SK-N-SH treated with all-trans-retinoic acid at 6 μM for 48 hours (cell line): Measurements from ENCODE around the gene NDUFA8.

Experiments used
- ATAC-seq: fragments of 200-7000 bp; cut with Tn5 transposase; 3 replicates; pipeline ENCODE4 v1.9.1; 2020; ENCODE audit warnings: mild to moderate bottlenecking, moderate library complexity
- ARNTL ChIP-seq: fragments of 450-650 bp; formaldehyde crosslinking; IDR thresholded peaks from 2 replicates; pipeline ENCODE4 v1.5.0; 2020; ENCODE audit warnings: low read depth, mild to moderate bottlenecking, moderate library complexity, borderline replicate concordance
- BACH2 ChIP-seq: fragments of 250-450 bp; sonication (Bioruptor Pico); IDR thresholded peaks from 2 replicates; pipeline ENCODE4 v1.9.0; 2021; ENCODE audit warnings: mild to moderate bottlenecking, borderline replicate concordance
- CSDC2 ChIP-seq: fragments of 250-450 bp; sonication (Bioruptor Pico); IDR thresholded peaks from 2 replicates; pipeline ENCODE4 v1.5.0; 2020; ENCODE audit warnings: mild to moderate bottlenecking, moderate library complexity
- GLIS3 ChIP-seq: fragments of 250-450 bp; sonication (Bioruptor Pico); IDR thresholded peaks from 2 replicates; pipeline ENCODE4 v1.5.0; 2020; ENCODE audit warnings: mild to moderate bottlenecking, moderate library complexity
- ISL1 ChIP-seq: fragments of 250-450 bp; sonication (Bioruptor Pico); IDR thresholded peaks from 2 replicates; pipeline ENCODE4 v2.1.2; 2022; ENCODE audit warnings: mild to moderate bottlenecking, moderate library complexity
- OSR1 ChIP-seq: fragments of 250-450 bp; sonication (Bioruptor Pico); IDR thresholded peaks from 2 replicates; pipeline ENCODE4 v1.8.0; 2022; ENCODE audit warnings: moderate library complexity, mild to moderate bottlenecking, inconsistent platforms
- RARB ChIP-seq: fragments of 250-450 bp; sonication (Bioruptor Pico); IDR thresholded peaks from 2 replicates; pipeline ENCODE4 v1.8.0; 2021; ENCODE audit warnings: mild to moderate bottlenecking, moderate library complexity
- TOX ChIP-seq: fragments of 250-450 bp; sonication (Bioruptor Pico); IDR thresholded peaks from 2 replicates; pipeline ENCODE4 v1.8.0; 2021; ENCODE audit warnings: mild to moderate bottlenecking, moderate library complexity, borderline replicate concordance
- ZC3H10 ChIP-seq: fragments of 250-450 bp; sonication (Bioruptor Pico); IDR thresholded peaks from 2 replicates; pipeline ENCODE4 v1.5.1; 2021; ENCODE audit warnings: mild to moderate bottlenecking, moderate library complexity
- ZFP3 ChIP-seq: fragments of 250-450 bp; sonication (Bioruptor Pico); IDR thresholded peaks from 2 replicates; pipeline ENCODE4 v1.5.0; 2020; ENCODE audit warnings: mild to moderate bottlenecking, moderate library complexity
- ZFP30 ChIP-seq: fragments of 450-650 bp; formaldehyde crosslinking; IDR thresholded peaks from 2 replicates; pipeline ENCODE4 v1.5.0; 2022; ENCODE audit warnings: mild to moderate bottlenecking, moderate library complexity
- ZNF565 ChIP-seq: fragments of 450-650 bp; formaldehyde crosslinking; conservative IDR thresholded peaks from 2 replicates; pipeline ENCODE4 v1.5.0; 2020; ENCODE audit warnings: low read depth, mild to moderate bottlenecking, moderate library complexity
- ZNF70 ChIP-seq: fragments of 450-650 bp; formaldehyde crosslinking; IDR thresholded peaks from 2 replicates; pipeline ENCODE4 v1.5.0; 2020; ENCODE audit warnings: mild to moderate bottlenecking, moderate library complexity
- ZNF8 ChIP-seq: fragments of 450-650 bp; formaldehyde crosslinking; IDR thresholded peaks from 2 replicates; pipeline ENCODE4 v1.5.0; 2020; ENCODE audit warnings: mild to moderate bottlenecking, moderate library complexity
- TF ChIP-seq, protein P1 (sequence below): fragments of 250-450 bp; sonication (Bioruptor Pico); IDR thresholded peaks from 2 replicates; pipeline ENCODE4 v1.5.1; 2021; ENCODE audit warnings: mild to moderate bottlenecking, moderate library complexity
- TF ChIP-seq, protein P2 (sequence below): fragments of 250-450 bp; sonication (Bioruptor Pico); IDR thresholded peaks from 2 replicates; pipeline ENCODE4 v1.8.0; 2020; ENCODE audit warnings: mild to moderate bottlenecking, moderate library complexity, borderline replicate concordance
- TF ChIP-seq, protein P3 (sequence below): fragments of 250-450 bp; sonication (Bioruptor Pico); IDR thresholded peaks from 2 replicates; pipeline ENCODE4 v1.8.0; 2021; ENCODE audit warnings: low read depth, mild to moderate bottlenecking, moderate library complexity, borderline replicate concordance
- TF ChIP-seq, protein P4 (sequence below): fragments of 250-450 bp; sonication (Bioruptor Pico); IDR thresholded peaks from 2 replicates; pipeline ENCODE4 v1.5.1; 2020; ENCODE audit warnings: low read depth, mild to moderate bottlenecking, moderate library complexity

NDUFA8 gene

DNA sequence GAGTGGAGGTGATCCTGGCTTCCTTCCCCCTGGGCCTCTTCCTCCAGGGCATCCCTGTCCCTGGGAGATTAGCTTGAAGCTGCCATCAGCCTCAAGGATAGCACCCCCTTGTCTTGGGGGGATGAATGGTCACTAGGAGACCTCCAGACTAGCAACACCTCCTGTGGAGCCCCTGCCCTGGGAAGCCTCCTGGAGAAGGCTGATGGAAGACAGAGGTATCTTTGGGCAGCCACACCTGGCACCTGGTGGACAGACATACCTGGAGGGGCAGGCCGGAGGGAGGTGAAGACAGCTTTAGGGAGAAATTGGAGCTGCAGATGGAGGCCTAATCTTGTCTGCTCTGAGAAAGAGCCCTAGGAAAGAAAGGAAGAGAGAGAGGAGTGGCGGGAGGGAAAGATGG, 57.4 kb downstream of the NDUFA8 start:
- TF ChIP-seq, protein P1, sequence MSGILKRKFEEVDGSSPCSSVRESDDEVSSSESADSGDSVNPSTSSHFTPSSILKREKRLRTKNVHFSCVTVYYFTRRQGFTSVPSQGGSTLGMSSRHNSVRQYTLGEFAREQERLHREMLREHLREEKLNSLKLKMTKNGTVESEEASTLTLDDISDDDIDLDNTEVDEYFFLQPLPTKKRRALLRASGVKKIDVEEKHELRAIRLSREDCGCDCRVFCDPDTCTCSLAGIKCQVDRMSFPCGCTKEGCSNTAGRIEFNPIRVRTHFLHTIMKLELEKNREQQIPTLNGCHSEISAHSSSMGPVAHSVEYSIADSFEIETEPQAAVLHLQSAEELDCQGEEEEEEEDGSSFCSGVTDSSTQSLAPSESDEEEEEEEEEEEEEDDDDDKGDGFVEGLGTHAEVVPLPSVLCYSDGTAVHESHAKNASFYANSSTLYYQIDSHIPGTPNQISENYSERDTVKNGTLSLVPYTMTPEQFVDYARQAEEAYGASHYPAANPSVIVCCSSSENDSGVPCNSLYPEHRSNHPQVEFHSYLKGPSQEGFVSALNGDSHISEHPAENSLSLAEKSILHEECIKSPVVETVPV (CRISPR knock-in tag) = no peak
- TF ChIP-seq GLIS3 (CRISPR knock-in tag) = no peak
- TF ChIP-seq BACH2 = no peak
- TF ChIP-seq ZC3H10 (CRISPR knock-in tag) = no peak
- TF ChIP-seq ZNF8 (CRISPR knock-in tag) = no peak
- no peak for ATAC-seq

DNA sequence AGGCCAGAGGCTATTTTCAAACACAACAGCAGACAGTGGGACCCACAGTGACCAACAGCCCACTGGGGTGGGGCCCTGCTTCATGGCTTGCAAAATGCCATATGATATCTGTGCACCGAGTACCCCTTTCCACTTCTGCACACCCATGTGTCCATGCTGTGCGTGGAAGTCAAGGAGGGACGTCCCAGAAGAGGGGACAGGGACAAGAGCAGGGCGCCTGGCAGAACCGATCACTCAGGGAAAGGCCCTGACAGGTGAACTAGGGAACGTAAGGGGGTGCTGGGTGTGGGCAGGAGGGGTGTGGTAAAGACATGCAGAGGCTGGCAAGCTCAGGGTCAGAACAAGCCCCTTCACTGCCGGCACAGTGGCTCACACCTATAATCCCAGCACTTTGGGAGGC, 58.8 kb downstream of the NDUFA8 start:
- TF ChIP-seq CSDC2 (CRISPR knock-in tag) (no peak), BACH2 (no peak), ZC3H10 (CRISPR knock-in tag) (no peak), RARB (no peak), TOX (CRISPR knock-in tag) (no peak), ZFP3 (CRISPR knock-in tag) (no peak), ZNF565 (CRISPR knock-in tag) (no peak), GLIS3 (CRISPR knock-in tag) (no peak), ZNF8 (CRISPR knock-in tag) (no peak), OSR1 (CRISPR knock-in tag) (no peak), ARNTL (CRISPR knock-in tag) (no peak), ZFP30 (CRISPR knock-in tag) (no peak)
- TF ChIP-seq, protein P2, sequence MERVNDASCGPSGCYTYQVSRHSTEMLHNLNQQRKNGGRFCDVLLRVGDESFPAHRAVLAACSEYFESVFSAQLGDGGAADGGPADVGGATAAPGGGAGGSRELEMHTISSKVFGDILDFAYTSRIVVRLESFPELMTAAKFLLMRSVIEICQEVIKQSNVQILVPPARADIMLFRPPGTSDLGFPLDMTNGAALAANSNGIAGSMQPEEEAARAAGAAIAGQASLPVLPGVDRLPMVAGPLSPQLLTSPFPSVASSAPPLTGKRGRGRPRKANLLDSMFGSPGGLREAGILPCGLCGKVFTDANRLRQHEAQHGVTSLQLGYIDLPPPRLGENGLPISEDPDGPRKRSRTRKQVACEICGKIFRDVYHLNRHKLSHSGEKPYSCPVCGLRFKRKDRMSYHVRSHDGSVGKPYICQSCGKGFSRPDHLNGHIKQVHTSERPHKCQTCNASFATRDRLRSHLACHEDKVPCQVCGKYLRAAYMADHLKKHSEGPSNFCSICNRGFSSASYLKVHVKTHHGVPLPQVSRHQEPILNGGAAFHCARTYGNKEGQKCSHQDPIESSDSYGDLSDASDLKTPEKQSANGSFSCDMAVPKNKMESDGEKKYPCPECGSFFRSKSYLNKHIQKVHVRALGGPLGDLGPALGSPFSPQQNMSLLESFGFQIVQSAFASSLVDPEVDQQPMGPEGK = no peak
- TF ChIP-seq, protein P3, sequence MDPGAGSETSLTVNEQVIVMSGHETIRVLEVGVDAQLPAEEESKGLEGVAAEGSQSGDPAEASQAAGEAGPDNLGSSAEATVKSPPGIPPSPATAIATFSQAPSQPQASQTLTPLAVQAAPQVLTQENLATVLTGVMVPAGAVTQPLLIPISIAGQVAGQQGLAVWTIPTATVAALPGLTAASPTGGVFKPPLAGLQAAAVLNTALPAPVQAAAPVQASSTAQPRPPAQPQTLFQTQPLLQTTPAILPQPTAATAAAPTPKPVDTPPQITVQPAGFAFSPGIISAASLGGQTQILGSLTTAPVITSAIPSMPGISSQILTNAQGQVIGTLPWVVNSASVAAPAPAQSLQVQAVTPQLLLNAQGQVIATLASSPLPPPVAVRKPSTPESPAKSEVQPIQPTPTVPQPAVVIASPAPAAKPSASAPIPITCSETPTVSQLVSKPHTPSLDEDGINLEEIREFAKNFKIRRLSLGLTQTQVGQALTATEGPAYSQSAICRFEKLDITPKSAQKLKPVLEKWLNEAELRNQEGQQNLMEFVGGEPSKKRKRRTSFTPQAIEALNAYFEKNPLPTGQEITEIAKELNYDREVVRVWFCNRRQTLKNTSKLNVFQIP (CRISPR knock-in tag) = no peak
- TF ChIP-seq, protein P1 (CRISPR knock-in tag) = no peak
- TF ChIP-seq, protein P4, sequence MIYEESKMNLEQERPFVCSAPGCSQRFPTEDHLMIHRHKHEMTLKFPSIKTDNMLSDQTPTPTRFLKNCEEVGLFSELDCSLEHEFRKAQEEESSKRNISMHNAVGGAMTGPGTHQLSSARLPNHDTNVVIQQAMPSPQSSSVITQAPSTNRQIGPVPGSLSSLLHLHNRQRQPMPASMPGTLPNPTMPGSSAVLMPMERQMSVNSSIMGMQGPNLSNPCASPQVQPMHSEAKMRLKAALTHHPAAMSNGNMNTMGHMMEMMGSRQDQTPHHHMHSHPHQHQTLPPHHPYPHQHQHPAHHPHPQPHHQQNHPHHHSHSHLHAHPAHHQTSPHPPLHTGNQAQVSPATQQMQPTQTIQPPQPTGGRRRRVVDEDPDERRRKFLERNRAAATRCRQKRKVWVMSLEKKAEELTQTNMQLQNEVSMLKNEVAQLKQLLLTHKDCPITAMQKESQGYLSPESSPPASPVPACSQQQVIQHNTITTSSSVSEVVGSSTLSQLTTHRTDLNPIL (CRISPR knock-in tag) = no peak
- ATAC-seq = no peak

DNA sequence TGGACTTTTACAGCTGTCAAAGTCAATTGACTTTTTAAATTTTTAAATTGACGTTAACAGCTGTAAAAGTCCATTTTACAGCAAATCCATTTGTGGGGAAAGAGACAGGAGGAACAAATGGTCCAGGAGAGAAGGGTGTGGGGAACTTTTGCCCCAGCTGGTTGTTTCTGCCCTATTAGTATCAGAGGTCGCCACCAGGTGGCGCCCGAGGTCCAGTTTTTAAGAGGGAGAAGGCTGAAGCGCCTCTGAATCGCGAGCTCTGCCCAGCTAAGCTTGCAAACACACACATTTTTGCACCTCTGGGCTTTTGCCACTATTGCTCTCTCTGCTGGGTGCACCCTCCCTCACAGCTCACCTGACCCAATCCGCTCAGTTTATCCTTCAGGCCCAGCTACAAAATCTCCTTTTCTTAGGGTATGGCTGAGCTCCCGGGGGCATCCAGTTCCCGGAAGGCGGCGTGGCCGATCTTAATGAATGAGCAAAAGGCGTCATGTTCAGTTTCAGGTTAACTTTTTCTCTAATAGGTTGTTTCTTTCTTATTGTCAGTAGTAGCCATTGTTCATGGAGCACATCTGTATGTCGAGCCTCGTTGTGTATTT, 60.2 kb downstream of the NDUFA8 start:
- TF ChIP-seq OSR1 (CRISPR knock-in tag) (no peak), ISL1 (CRISPR knock-in tag) (no peak), ZC3H10 (CRISPR knock-in tag) (no peak), RARB (no peak), ZNF70 (CRISPR knock-in tag) (no peak), ARNTL (CRISPR knock-in tag) (no peak), ZFP3 (CRISPR knock-in tag) (no peak)
- TF ChIP-seq, protein P4 (CRISPR knock-in tag) = no peak
- ATAC-seq = peak; percentile 93
